Lower lobe of right lung (tissue), 2 donors: ENCODE measurements around the gene RRP1B. TPM values are rescaled to one million over a fixed set of nuclear protein-coding genes. Genes with fewer than 3 reads are reported as not detected.

ENCODE experiments used
- ATAC-seq, 2 donors: fragments of 200-7000 bp; cut with Tn5 transposase; one replicate each; pipeline ENCODE4 v1.9.1; 2020 to 2022; ENCODE audit warnings: mild to moderate bottlenecking in 2 of 2, moderate library complexity in 2 of 2
- DNase-seq: peaks from one replicate; pipeline ENCODE4 v3.0.0-alpha.2; 2020
- H3K27ac ChIP-seq: fragments of 200-600 bp; one replicate; pipeline ENCODE4 v1.8.0; 2022
- H3K27me3 ChIP-seq: fragments of 200-600 bp; one replicate; pipeline ENCODE4 v1.8.0; 2022; ENCODE audit warnings: low read depth
- H3K36me3 ChIP-seq: fragments of 200-600 bp; one replicate; pipeline ENCODE4 v1.8.0; 2022; ENCODE audit warnings: mild to moderate bottlenecking
- H3K4me1 ChIP-seq: fragments of 200-600 bp; one replicate; pipeline ENCODE4 v1.8.0; 2022
- H3K4me3 ChIP-seq: fragments of 200-600 bp; one replicate; pipeline ENCODE4 v1.8.0; 2022; ENCODE audit warnings: mild to moderate bottlenecking
- H3K9me3 ChIP-seq: fragments of 200-600 bp; one replicate; pipeline ENCODE4 v1.8.0; 2022
- intact Hi-C: fragments of 100-400 bp; cut with DNase I; formaldehyde crosslinking; loops from one replicate; pipeline ENCODE4 v1.11.0; 2022
- total RNA-seq: library from RNA; stranded (reverse); fragmentation: NEBNext Ultra II Directional; extraction: Animal tissue kit (Norgen Biotek cat#: 25700); gene quantifications from one replicate; pipeline ENCODE4 v1.2.1, GENCODE V29; 2021
- TF ChIP-seq, protein P1 (sequence below): fragments of 200-600 bp; IDR thresholded peaks from one replicate; pipeline ENCODE4 v1.8.0; 2022; ENCODE audit warnings: antibody characterized with exemption, mild to moderate bottlenecking
- donor health status: DM: no; HTN: yes; CAD: no; lungs with severe emphysema.

The RRP1B gene
- total RNA-seq, 1 donor from 2014 or later, result 18.1 TPM

DNA sequence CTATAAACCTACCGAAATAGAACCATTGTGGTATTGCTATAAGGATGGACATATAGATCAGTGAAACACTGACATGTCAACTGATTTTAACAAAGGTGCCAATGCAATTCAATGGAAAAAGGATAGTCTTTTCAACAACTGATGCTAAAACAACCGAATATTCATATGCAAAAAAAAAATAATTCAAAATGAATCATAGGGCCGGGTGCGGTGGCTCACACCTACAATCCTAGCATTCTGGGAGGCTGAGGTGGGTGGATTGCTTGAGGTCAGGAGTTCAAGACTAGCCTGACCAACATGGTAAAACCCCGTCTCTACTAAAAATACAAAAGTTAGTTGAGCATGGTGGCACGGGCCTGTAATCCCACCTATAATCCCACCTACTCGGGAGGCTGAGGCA, 23.9 kb upstream of the RRP1B start:
- TF ChIP-seq, protein P1, sequence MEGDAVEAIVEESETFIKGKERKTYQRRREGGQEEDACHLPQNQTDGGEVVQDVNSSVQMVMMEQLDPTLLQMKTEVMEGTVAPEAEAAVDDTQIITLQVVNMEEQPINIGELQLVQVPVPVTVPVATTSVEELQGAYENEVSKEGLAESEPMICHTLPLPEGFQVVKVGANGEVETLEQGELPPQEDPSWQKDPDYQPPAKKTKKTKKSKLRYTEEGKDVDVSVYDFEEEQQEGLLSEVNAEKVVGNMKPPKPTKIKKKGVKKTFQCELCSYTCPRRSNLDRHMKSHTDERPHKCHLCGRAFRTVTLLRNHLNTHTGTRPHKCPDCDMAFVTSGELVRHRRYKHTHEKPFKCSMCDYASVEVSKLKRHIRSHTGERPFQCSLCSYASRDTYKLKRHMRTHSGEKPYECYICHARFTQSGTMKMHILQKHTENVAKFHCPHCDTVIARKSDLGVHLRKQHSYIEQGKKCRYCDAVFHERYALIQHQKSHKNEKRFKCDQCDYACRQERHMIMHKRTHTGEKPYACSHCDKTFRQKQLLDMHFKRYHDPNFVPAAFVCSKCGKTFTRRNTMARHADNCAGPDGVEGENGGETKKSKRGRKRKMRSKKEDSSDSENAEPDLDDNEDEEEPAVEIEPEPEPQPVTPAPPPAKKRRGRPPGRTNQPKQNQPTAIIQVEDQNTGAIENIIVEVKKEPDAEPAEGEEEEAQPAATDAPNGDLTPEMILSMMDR, result no peak
- no peak for DNase-seq
- intact Hi-C loops, result no loop called here
- Histone ChIP-seq H3K27me3 (no peaks in the 10 kb centered on the region), H3K27ac (no peak overlapping the region), H3K9me3 (no peaks in the 10 kb centered on the region), H3K36me3 (no peaks in the 10 kb centered on the region), H3K4me1 (peaks cover 4% of the 10 kb centered on the region), H3K4me3 (no peak overlapping the region)
- no peak for ATAC-seq

DNA sequence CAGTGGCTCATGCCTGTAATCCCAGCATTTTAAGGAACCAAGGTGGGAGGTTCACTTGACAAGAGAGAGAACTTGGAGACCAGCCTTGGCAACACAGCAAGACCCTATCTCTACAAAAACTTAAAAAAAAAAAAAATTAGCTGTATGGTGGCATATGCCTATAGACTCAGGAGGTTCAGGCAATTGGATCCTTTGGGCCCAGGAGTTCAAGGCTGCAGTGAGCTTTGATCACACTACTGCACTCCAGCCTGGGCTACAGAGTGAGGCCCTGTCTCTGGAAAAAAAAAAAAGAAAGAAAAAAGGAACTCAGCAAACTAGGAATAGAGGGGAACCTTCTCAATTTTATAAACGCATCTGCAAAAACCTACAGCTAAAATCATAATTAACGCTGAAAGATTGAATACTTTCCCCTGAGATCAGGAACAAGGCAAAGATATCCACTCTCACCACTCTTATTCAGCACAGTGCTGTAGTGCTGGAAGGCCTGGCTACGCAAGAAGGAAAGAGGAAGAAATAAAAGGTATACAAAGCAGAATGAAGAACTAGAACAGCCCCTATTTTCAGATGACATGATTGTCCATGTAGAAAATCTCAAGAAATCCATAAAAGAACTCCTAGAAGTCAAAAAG, 21.7 kb upstream of the RRP1B start:
- ATAC-seq (no peak), DNase-seq (no peak)
- H3K27me3 ChIP-seq, result no peaks in the 10 kb centered on the region
- no peaks in the 10 kb centered on the region for H3K9me3 ChIP-seq
- intact Hi-C loops, result no loop called here
- H3K27ac ChIP-seq, result no peak overlapping the region
- no peaks in the 10 kb centered on the region for H3K36me3 ChIP-seq
- TF ChIP-seq, protein P1, result no peak
- H3K4me3 ChIP-seq, result no peak overlapping the region
- peaks cover 4% of the 10 kb centered on the region for H3K4me1 ChIP-seq

DNA sequence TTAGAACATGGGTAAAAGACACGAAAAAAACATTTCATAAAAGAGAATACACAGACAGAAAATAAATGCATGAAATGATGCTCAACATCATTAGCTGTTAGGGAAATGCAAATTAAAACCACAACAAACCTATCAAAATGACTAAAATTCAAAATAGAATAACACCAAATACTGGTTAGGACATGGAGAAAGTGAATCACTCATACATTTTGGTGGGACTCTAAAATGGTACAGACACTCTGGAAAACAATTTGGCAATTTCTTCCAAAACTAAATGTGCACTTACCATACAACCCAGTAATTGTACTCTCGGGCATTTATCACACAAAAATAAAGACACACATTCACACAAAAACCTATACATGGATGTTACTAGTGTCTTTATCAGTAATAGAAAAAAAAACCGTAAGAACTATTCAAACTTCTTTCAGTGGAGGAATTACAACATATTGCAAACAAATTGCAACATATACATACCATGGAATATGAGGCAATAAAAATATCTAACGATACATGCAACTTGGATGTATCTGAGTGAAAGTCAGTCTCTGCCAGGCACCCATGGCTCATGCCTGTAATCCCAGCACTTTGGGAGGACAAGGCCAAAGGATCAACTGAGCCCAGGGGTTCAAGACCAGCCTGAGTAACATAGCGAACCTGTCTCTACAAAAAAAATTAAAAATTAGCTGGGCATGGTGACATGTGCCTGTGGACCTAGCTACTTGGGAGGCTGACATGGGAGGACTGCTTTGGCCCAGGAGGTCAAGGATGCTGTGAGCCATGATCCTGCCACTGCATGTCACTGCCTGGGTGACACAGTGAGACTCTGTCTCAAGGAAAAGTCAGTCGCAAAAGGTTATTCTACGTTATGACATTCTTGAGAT, 19.6 kb upstream of the RRP1B start:
- Histone ChIP-seq H3K27ac (no peak overlapping the region), H3K36me3 (no peaks in the 10 kb centered on the region), H3K27me3 (no peaks in the 10 kb centered on the region), H3K9me3 (no peaks in the 10 kb centered on the region), H3K4me3 (no peak overlapping the region), H3K4me1 (peaks cover 5% of the 10 kb centered on the region)
- ATAC-seq (peak in 1 of 2 donors; percentile 36), DNase-seq (no peak)
- TF ChIP-seq, protein P1, result no peak
- intact Hi-C loops, result no loop called here

DNA sequence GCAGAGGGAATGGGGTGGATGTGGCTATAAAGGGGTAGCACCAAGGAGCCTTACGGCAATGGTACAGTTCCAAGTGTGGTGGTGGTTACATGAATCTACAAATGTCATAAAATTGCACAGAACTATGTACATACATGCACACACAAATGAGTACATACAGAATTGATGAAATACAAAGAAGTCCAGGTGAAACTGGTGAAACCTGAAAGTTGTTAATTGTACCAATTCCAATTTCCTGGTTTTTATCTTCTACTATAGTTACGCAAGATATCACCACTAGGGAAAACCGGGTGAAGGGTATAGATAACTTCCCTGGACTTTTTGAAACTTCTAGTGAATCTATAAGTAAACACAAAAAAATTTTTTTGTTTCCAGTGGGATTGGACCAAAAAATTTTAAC, 19.0 kb upstream of the RRP1B start:
- H3K9me3 ChIP-seq, result no peaks in the 10 kb centered on the region
- no peak overlapping the region for H3K27ac ChIP-seq
- no peaks in the 10 kb centered on the region for H3K36me3 ChIP-seq
- H3K27me3 ChIP-seq, result no peaks in the 10 kb centered on the region
- ATAC-seq (peak in 1 of 2 donors; percentile 18), DNase-seq (no peak)
- intact Hi-C loops, result no loop called here
- H3K4me1 ChIP-seq, result peaks cover 12% of the 10 kb centered on the region
- TF ChIP-seq, protein P1, result no peak
- no peak overlapping the region for H3K4me3 ChIP-seq

DNA sequence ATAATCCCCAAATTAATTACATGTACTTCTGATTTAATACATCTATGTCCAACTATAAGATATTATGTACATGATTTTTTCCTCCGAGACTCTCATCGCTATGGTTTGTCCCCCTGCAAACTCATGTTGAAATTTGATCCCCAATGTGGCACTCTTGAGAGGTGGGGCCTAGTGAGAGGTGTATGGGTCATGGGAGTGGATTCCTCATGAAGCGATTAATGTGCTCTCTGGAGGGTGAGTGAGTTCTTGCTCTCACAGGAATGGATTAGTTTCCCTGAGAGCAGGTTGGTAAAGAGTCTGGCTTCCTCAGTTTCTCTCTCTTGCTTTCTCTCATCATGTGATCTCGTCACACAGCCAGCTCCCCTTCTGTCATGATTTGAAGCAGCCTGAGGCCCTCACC, 16.2 kb upstream of the RRP1B start:
- ATAC-seq, result no peak
- Histone ChIP-seq H3K4me1 (peaks cover 24% of the 10 kb centered on the region), H3K36me3 (no peaks in the 10 kb centered on the region), H3K27me3 (no peaks in the 10 kb centered on the region), H3K9me3 (no peaks in the 10 kb centered on the region), H3K27ac (no peak overlapping the region), H3K4me3 (no peak overlapping the region)
- intact Hi-C loops, result no loop called here
- DNase-seq, result no peak
- TF ChIP-seq, protein P1, result no peak
